CD4-positive, alpha-beta memory T cell (primary cell): Measurements from ENCODE around the gene SKP1. TPM values are rescaled to one million over a fixed set of nuclear protein-coding genes. Genes with fewer than 3 reads are reported as not detected.

Experiments used
- CTCF ChIA-PET: fragments of 350-600 bp; sonication (Branson Sonifier 250); formaldehyde crosslinking; loops from one replicate; lab custom pipeline; 2021; ENCODE audit warnings: inconsistent platforms; ENCODE audit not compliant: partially characterized antibody; lab: Charles Lee
- POLR2A ChIA-PET: fragments of 350-600 bp; sonication (Branson Sonifier 250); formaldehyde crosslinking; loops from one replicate; lab custom pipeline; 2021; ENCODE audit not compliant: partially characterized antibody; lab: Charles Lee
- DNase-seq, 5 donors: peaks; one replicate each; pipeline versions ENCODE4 v3.0.0 to v3.0.0-alpha.2; 2020 to 2022; ENCODE audit warnings: mixed read lengths in 1 of 5
- H3K27ac ChIP-seq: one replicate; pipeline ENCODE4 v1.7.0; 2013; ENCODE audit warnings: low read depth, low read length
- H3K27me3 ChIP-seq: 2 replicates; pipeline ENCODE4 v1.7.0; 2013; ENCODE audit warnings: mild to moderate bottlenecking, low read length, moderate library complexity; ENCODE audit not compliant: insufficient read depth
- H3K36me3 ChIP-seq: 2 replicates; pipeline ENCODE4 v1.7.0; 2013; ENCODE audit warnings: mild to moderate bottlenecking, low read length, moderate library complexity; ENCODE audit not compliant: insufficient read depth
- H3K4me1 ChIP-seq: 2 replicates; pipeline ENCODE4 v1.7.0; 2013; ENCODE audit warnings: mild to moderate bottlenecking, low read length, moderate library complexity; ENCODE audit not compliant: insufficient read depth
- H3K4me3 ChIP-seq, 2 donors: one replicate each; pipeline ENCODE4 v1.7.0; 2013; ENCODE audit warnings: low read length in 2 of 2, mild to moderate bottlenecking in 1 of 2
- H3K9me3 ChIP-seq, 2 donors: one replicate each; pipeline ENCODE4 v1.7.0; 2013; ENCODE audit warnings: low read length in 2 of 2, control low read depth in 1 of 2; ENCODE audit not compliant: control insufficient read depth in 1 of 2
- H3K27ac Mint-ChIP-seq, 7 donors: one replicate each; pipeline ENCODE4 v1.8.0; 2020 to 2021; ENCODE audit warnings: mixed read lengths in 7 of 7, mild to moderate bottlenecking in 6 of 7, inconsistent platforms in 3 of 7, moderate library complexity in 3 of 7
- H3K27me3 Mint-ChIP-seq, 2 donors: one replicate each; pipeline ENCODE4 v1.8.0; 2020 to 2021; ENCODE audit warnings: mixed read lengths in 2 of 2
- H3K36me3 Mint-ChIP-seq, 2 donors: one replicate each; pipeline ENCODE4 v1.8.0; 2020 to 2021; ENCODE audit warnings: mixed read lengths in 2 of 2, inconsistent platforms in 1 of 2, mild to moderate bottlenecking in 1 of 2
- H3K4me1 Mint-ChIP-seq, 4 donors: one replicate each; pipeline ENCODE4 v1.8.0; 2020 to 2021; ENCODE audit warnings: mixed read lengths in 4 of 4, mild to moderate bottlenecking in 1 of 4
- H3K4me3 Mint-ChIP-seq, 8 donors: one replicate each; pipeline ENCODE4 v1.8.0; 2020 to 2021; ENCODE audit warnings: mixed read lengths in 8 of 8, mild to moderate bottlenecking in 7 of 8, moderate library complexity in 6 of 8, inconsistent platforms in 3 of 8
- H3K9me3 Mint-ChIP-seq, 8 donors: one replicate each; pipeline ENCODE4 v1.8.0; 2020 to 2021; ENCODE audit warnings: mixed read lengths in 8 of 8, mild to moderate bottlenecking in 5 of 8, inconsistent platforms in 3 of 8, moderate library complexity in 1 of 8
- intact Hi-C: fragments of 100-400 bp; cut with micrococcal nuclease; formaldehyde crosslinking; loops from one replicate; pipeline ENCODE4 v1.15.1; 2023
- polyA plus RNA-seq, 2 donors: library from polyadenylated mRNA; unstranded; fragments of 300-500 nt; fragmentation: Illumina TruSeq; gene quantifications; one replicate each; pipeline ENCODE4 v1.2.3, GENCODE V29; 2021
- total RNA-seq, 2 experiments: library from RNA; stranded (reverse); gene quantifications; one replicate each; pipeline ENCODE4 v1.2.3, GENCODE V29; 2021

The SKP1 gene
- total and polyA plus RNA-seq, 4 experiments from 2014 or later: 234 to 1,639 (median 661) TPM

- intact Hi-C loops: no loop called here
Observed at GRCh38 chr5:134111741-134112647, 64.8 kb downstream of the SKP1 start.

GRCh38 chr5:134110382-134110781, 66.4 kb downstream of the SKP1 start:
- Mint-ChIP-seq H3K4me1 (peaks cover 55 to 82% (median 69%) of the 10 kb centered on the region in 4 donors), H3K27ac (peak overlapping the region; percentile 57 to 90 (median 81)), H3K36me3 (peaks cover 0 to 9% of the 10 kb centered on the region in 2 donors), H3K27me3 (no peaks in the 10 kb centered on the region), H3K9me3 (peaks cover 0 to 2% (median 0%) of the 10 kb centered on the region in 8 donors), H3K4me3 (peak overlapping the region in 7 of 8 donors; percentile 10 to 96 (median 63))
- peaks cover 82% of the 10 kb centered on the region for H3K4me1 ChIP-seq
- H3K27ac ChIP-seq: peak overlapping the region; percentile 49
- no peaks in the 10 kb centered on the region for H3K9me3 ChIP-seq
- intact Hi-C loops: no loop called here
- H3K27me3 ChIP-seq: no peaks in the 10 kb centered on the region
- POLR2A ChIA-PET: interaction anchor here (0.9 to 22.2 kb wide), 6 partner anchors 37 to 106 kb away, joined by 3 to 192 read pairs (median 16); partner anchors contain the start of gene VDAC1
- peak in 1 of 5 donors; percentile 69 for DNase-seq
- H3K36me3 ChIP-seq: no peaks in the 10 kb centered on the region
- no peak overlapping the region for H3K4me3 ChIP-seq
- CTCF ChIA-PET: interaction anchor here (2.7 kb wide), 1 partner anchor 38 kb away, joined by 16 read pairs; no protein-coding TSS in a partner anchor

More at GRCh38 chr5:134111741-134112647, 64.8 kb downstream of the SKP1 start:
- ChIA-PET CTCF (interaction anchor here (0.6 to 2.7 kb wide), 5 partner anchors 35 to 51 kb away, joined by 3 to 16 read pairs (median 3); no protein-coding TSS in a partner anchor), POLR2A (interaction anchor here (0.7 to 22.2 kb wide), 9 partner anchors 39 to 115 kb away, joined by 3 to 192 read pairs (median 8); partner anchors contain the start of genes PPP2CA and VDAC1)
- peaks cover 14 to 25% of the 10 kb centered on the region in 2 donors for H3K36me3 Mint-ChIP-seq
- peaks cover 0 to 2% (median 0%) of the 10 kb centered on the region in 8 donors for H3K9me3 Mint-ChIP-seq
- peak overlapping the region; percentile 61 to 94 (median 90) for H3K27ac Mint-ChIP-seq
- H3K27me3 Mint-ChIP-seq: no peaks in the 10 kb centered on the region
- DNase-seq: peak in 2 of 5 donors; percentile 55 to 74
- no peaks in the 10 kb centered on the region for H3K27me3 ChIP-seq
- peaks cover 70% of the 10 kb centered on the region for H3K4me1 ChIP-seq
- H3K27ac ChIP-seq: peak overlapping the region; percentile 49
- no peaks in the 10 kb centered on the region for H3K9me3 ChIP-seq
- H3K4me3 ChIP-seq: peak overlapping the region in 1 of 2 donors; percentile 9
- peaks cover 12% of the 10 kb centered on the region for H3K36me3 ChIP-seq
- peak overlapping the region; percentile 65 to 96 (median 95) for H3K4me3 Mint-ChIP-seq
- H3K4me1 Mint-ChIP-seq: peaks cover 47 to 77% (median 59%) of the 10 kb centered on the region in 4 donors

GRCh38 chr5:134107779-134108178, 69.0 kb downstream of the SKP1 start:
- H3K27me3 Mint-ChIP-seq: no peaks in the 10 kb centered on the region
- no peak overlapping the region for H3K27ac ChIP-seq
- no peaks in the 10 kb centered on the region for H3K36me3 ChIP-seq
- H3K4me3 ChIP-seq: no peak overlapping the region
- H3K36me3 Mint-ChIP-seq: no peaks in the 10 kb centered on the region
- CTCF ChIA-PET: interaction anchor here (1.4 to 2.1 kb wide), 2 partner anchors 35 to 39 kb away, joined by 3 to 8 read pairs; no protein-coding TSS in a partner anchor
- POLR2A ChIA-PET: interaction anchor here (0.6 to 1.4 kb wide), 3 partner anchors 39 to 68 kb away, joined by 3 to 4 read pairs (median 3); no protein-coding TSS in a partner anchor
- no peak for DNase-seq
- H3K4me1 Mint-ChIP-seq: peaks cover 69 to 96% (median 80%) of the 10 kb centered on the region in 4 donors
- no peaks in the 10 kb centered on the region for H3K9me3 ChIP-seq
- peak overlapping the region in 1 of 8 donors; percentile 54 for H3K4me3 Mint-ChIP-seq
- intact Hi-C loops: no loop called here
- peaks cover 95% of the 10 kb centered on the region for H3K4me1 ChIP-seq
- H3K9me3 Mint-ChIP-seq: peaks cover 0 to 2% (median 0%) of the 10 kb centered on the region in 8 donors
- H3K27me3 ChIP-seq: no peaks in the 10 kb centered on the region
- peak overlapping the region in 5 of 7 donors; percentile 52 to 90 (median 74) for H3K27ac Mint-ChIP-seq

GRCh38 chr5:134106991-134107701, 69.6 kb downstream of the SKP1 start:
- Mint-ChIP-seq H3K27ac (peak overlapping the region in 6 of 7 donors; percentile 59 to 90 (median 80)), H3K4me1 (peaks cover 65 to 93% (median 78%) of the 10 kb centered on the region in 4 donors), H3K9me3 (peaks cover 0 to 2% (median 0%) of the 10 kb centered on the region in 8 donors), H3K4me3 (peak overlapping the region in 2 of 8 donors; percentile 54 to 56), H3K27me3 (no peaks in the 10 kb centered on the region), H3K36me3 (no peaks in the 10 kb centered on the region)
- intact Hi-C loops: no loop called here
- H3K27me3 ChIP-seq: no peaks in the 10 kb centered on the region
- H3K4me1 ChIP-seq: peaks cover 95% of the 10 kb centered on the region
- CTCF ChIA-PET: interaction anchor here (1.4 to 2.1 kb wide), 2 partner anchors 34 to 38 kb away, joined by 3 to 8 read pairs; no protein-coding TSS in a partner anchor
- DNase-seq: peak in 1 of 5 donors; percentile 27
- no peaks in the 10 kb centered on the region for H3K9me3 ChIP-seq
- H3K4me3 ChIP-seq: no peak overlapping the region
- no peaks in the 10 kb centered on the region for H3K36me3 ChIP-seq
- POLR2A ChIA-PET: interaction anchor here (0.6 to 1.4 kb wide), 4 partner anchors 38 to 67 kb away, joined by 3 to 4 read pairs (median 4); no protein-coding TSS in a partner anchor
- no peak overlapping the region for H3K27ac ChIP-seq

GRCh38 chr5:134103998-134104654, 72.6 kb downstream of the SKP1 start:
- Histone ChIP-seq H3K4me1 (peaks cover 98% of the 10 kb centered on the region), H3K36me3 (no peaks in the 10 kb centered on the region), H3K9me3 (no peaks in the 10 kb centered on the region), H3K4me3 (peak overlapping the region; percentile 29 to 52), H3K27ac (peak overlapping the region; percentile 88), H3K27me3 (no peaks in the 10 kb centered on the region)
- Mint-ChIP-seq H3K4me1 (peaks cover 63 to 98% (median 82%) of the 10 kb centered on the region in 4 donors), H3K9me3 (peaks cover 0 to 2% (median 0%) of the 10 kb centered on the region in 8 donors), H3K27me3 (no peaks in the 10 kb centered on the region), H3K36me3 (no peaks in the 10 kb centered on the region), H3K4me3 (peak overlapping the region; percentile 79 to 93 (median 84)), H3K27ac (peak overlapping the region; percentile 90 to 98 (median 97))
- intact Hi-C loops: loop anchor here (1.0 to 2.0 kb wide), 2 partner anchors 33 to 36 kb away; no protein-coding TSS in a partner anchor
- DNase-seq: peak in 1 of 5 donors; percentile 79
- ChIA-PET CTCF (interaction anchor here (1.0 kb wide), 1 partner anchor 31 kb away, joined by 5 read pairs; no protein-coding TSS in a partner anchor), POLR2A (interaction anchor here (0.8 to 1.5 kb wide), 4 partner anchors 50 to 863 kb away, joined by 3 read pairs; partner anchors contain the start of gene PPP2CA)

GRCh38 chr5:134103397-134103796, 73.4 kb downstream of the SKP1 start:
- peak overlapping the region; percentile 90 to 98 (median 96) for H3K27ac Mint-ChIP-seq
- no peaks in the 10 kb centered on the region for H3K36me3 Mint-ChIP-seq
- Histone ChIP-seq H3K4me3 (peak overlapping the region in 1 of 2 donors; percentile 21), H3K27me3 (no peaks in the 10 kb centered on the region), H3K27ac (peak overlapping the region; percentile 88), H3K4me1 (peaks cover 98% of the 10 kb centered on the region), H3K9me3 (no peaks in the 10 kb centered on the region), H3K36me3 (no peaks in the 10 kb centered on the region)
- DNase-seq: peak in 1 of 5 donors; percentile 81
- peak overlapping the region; percentile 59 to 93 (median 80) for H3K4me3 Mint-ChIP-seq
- peaks cover 65 to 98% (median 83%) of the 10 kb centered on the region in 4 donors for H3K4me1 Mint-ChIP-seq
- peaks cover 0 to 2% (median 0%) of the 10 kb centered on the region in 8 donors for H3K9me3 Mint-ChIP-seq
- H3K27me3 Mint-ChIP-seq: no peaks in the 10 kb centered on the region
- intact Hi-C loops: loop anchor here (1.0 to 2.0 kb wide), 2 partner anchors 33 to 37 kb away; no protein-coding TSS in a partner anchor
- CTCF ChIA-PET: no interaction called here
- POLR2A ChIA-PET: interaction anchor here (0.8 to 4.2 kb wide), 4 partner anchors 51 to 862 kb away, joined by 3 to 16 read pairs (median 4); partner anchors contain the start of gene VDAC1
